ENCODE measurements around the gene EI24.

The EI24 gene

DNA sequence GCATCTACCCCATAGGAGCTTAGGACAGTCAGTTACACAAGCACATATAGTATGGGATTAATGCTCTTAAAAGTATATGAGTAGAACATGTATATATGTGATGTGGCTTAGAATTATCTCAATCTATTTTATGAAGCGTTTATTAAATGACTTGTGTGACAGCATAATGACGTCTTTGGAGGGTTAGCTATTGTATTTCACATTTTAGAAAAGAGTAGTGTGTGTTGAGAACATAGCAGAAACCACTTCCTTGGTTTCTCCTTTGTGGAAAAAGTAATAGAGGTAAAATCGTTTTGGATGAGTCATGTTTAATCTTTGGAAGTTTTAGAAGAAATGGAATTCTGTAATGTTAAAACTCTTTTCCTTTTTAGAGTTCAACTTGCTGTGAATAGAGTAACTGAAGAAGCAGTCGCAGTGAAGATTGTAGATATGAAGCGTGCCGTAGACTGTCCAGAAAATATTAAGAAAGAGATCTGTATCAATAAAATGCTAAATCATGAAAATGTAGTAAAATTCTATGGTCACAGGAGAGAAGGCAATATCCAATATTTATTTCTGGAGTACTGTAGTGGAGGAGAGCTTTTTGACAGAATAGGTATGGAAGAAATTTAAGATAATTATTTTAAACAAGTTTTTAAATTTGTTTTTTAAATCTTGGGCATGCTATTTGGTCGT lies 58.1 kb downstream of the EI24 start:
- peak; percentile 4 for DNase-seq (ENCODE audit: low spot score)

Data from kidney tubule cell (primary cell).